ENCODE measurements around the gene GRID2.

Gene GRID2

GRCh38 chr4:92304121-92304520 is 355 bp downstream of the GRID2 start:
- Histone ChIP-seq H3K79me2 (no peaks in the 10 kb centered on the region), H3K27ac (no peak overlapping the region), H3K4me1 (no peaks in the 10 kb centered on the region), H3K9ac (no peak overlapping the region), H3K36me3 (ENCODE audit: control insufficient read depth, insufficient read depth, low read length) (no peaks in the 10 kb centered on the region), H3K4me2 (ENCODE audit: low read length) (no peak overlapping the region), H2AFZ (no peak overlapping the region), H3K4me3 (ENCODE audit: low read depth, low read length) (peak overlapping the region; percentile 19), H3K9me3 (ENCODE audit: control insufficient read depth, low read length) (no peaks in the 10 kb centered on the region), H3K27me3 (ENCODE audit: control insufficient read depth, insufficient read depth, low read length) (no peaks in the 10 kb centered on the region)
- TF ChIP-seq, protein P1, sequence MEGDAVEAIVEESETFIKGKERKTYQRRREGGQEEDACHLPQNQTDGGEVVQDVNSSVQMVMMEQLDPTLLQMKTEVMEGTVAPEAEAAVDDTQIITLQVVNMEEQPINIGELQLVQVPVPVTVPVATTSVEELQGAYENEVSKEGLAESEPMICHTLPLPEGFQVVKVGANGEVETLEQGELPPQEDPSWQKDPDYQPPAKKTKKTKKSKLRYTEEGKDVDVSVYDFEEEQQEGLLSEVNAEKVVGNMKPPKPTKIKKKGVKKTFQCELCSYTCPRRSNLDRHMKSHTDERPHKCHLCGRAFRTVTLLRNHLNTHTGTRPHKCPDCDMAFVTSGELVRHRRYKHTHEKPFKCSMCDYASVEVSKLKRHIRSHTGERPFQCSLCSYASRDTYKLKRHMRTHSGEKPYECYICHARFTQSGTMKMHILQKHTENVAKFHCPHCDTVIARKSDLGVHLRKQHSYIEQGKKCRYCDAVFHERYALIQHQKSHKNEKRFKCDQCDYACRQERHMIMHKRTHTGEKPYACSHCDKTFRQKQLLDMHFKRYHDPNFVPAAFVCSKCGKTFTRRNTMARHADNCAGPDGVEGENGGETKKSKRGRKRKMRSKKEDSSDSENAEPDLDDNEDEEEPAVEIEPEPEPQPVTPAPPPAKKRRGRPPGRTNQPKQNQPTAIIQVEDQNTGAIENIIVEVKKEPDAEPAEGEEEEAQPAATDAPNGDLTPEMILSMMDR (IDR thresholded peaks at IDR 0.05): no peak

GRCh38 chr4:92304606-92305005 is 840 bp downstream of the GRID2 start:
- H3K27ac ChIP-seq: no peak overlapping the region
- peak overlapping the region; percentile 73 for H3K4me2 ChIP-seq (ENCODE audit: low read length)
- H3K9me3 ChIP-seq (ENCODE audit: control insufficient read depth, low read length): no peaks in the 10 kb centered on the region
- no peaks in the 10 kb centered on the region for H3K79me2 ChIP-seq
- no peaks in the 10 kb centered on the region for H3K4me1 ChIP-seq
- H3K9ac ChIP-seq: no peak overlapping the region
- H3K36me3 ChIP-seq (ENCODE audit: control insufficient read depth, insufficient read depth, low read length): no peaks in the 10 kb centered on the region
- no peak overlapping the region for H2AFZ ChIP-seq
- H3K27me3 ChIP-seq (ENCODE audit: control insufficient read depth, insufficient read depth, low read length): no peaks in the 10 kb centered on the region
- H3K4me3 ChIP-seq (ENCODE audit: low read depth, low read length): peak overlapping the region; percentile 19
- TF ChIP-seq, protein P1 (IDR thresholded peaks at IDR 0.05): no peak

DNA sequence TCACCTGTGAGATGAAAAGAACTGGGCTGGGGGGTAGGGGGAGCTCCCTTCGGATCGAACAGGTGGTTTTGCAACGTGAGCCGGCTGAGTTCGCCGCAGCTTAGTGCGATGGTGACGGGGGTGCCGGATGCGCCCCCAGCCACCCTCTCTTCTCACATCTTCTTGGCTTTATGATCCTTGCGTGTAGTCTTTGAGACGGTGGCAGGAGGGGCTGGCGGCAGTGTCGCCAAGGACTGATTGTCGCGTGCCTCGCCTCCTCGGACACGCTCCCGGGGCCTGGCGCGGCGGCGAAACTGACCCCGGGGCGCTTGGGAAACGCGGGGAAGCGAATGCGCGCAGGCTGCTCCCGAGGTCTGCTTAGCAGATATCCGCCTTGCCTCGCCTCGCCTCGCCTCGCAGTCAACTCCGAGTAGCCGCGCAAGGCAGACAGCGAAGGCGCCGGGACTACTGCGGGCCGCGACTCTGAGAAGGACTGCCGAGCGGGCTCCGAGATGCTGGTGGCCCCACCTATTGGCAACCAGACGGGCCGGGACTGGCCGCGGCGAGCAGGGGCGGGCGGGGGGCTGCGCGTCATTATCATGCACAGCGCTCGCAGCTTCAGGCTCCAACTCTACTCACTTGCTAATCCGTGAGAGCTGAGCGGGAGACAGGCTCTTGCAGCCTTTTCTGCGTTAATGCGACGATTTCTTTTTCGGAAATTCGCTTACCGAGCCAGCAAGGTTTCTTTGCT is 1.5 kb downstream of the GRID2 start:
- Histone ChIP-seq H3K4me3 (ENCODE audit: low read depth, low read length) (peak overlapping the region; percentile 38), H3K9me3 (ENCODE audit: control insufficient read depth, low read length) (no peaks in the 10 kb centered on the region), H3K4me2 (ENCODE audit: low read length) (peak overlapping the region; percentile 73), H3K79me2 (no peaks in the 10 kb centered on the region), H3K4me1 (no peaks in the 10 kb centered on the region), H2AFZ (peak overlapping the region; percentile 25), H3K27ac (no peak overlapping the region), H3K9ac (no peak overlapping the region), H3K36me3 (ENCODE audit: control insufficient read depth, insufficient read depth, low read length) (no peaks in the 10 kb centered on the region), H3K27me3 (ENCODE audit: control insufficient read depth, insufficient read depth, low read length) (no peaks in the 10 kb centered on the region)
- TF ChIP-seq, protein P1 (IDR thresholded peaks at IDR 0.05): no peak

- Histone ChIP-seq H3K9ac (no peak overlapping the region), H3K4me2 (ENCODE audit: low read length) (peak overlapping the region; percentile 73), H3K27me3 (ENCODE audit: control insufficient read depth, insufficient read depth, low read length) (no peaks in the 10 kb centered on the region), H3K4me1 (no peaks in the 10 kb centered on the region), H3K79me2 (no peaks in the 10 kb centered on the region), H3K36me3 (ENCODE audit: control insufficient read depth, insufficient read depth, low read length) (no peaks in the 10 kb centered on the region), H3K27ac (no peak overlapping the region), H3K9me3 (ENCODE audit: control insufficient read depth, low read length) (no peaks in the 10 kb centered on the region), H2AFZ (no peak overlapping the region), H3K4me3 (ENCODE audit: low read depth, low read length) (peak overlapping the region; percentile 38)
- TF ChIP-seq, protein P1 (IDR thresholded peaks at IDR 0.05): no peak
These were observed 2.2 kb downstream of the GRID2 start for GRCh38 chr4:92305878-92306520.
